ENCODE data around the gene CHRNA4.

Gene CHRNA4

GRCh38 chr20:63401384-63402110, 40.4 kb upstream of the CHRNA4 start:
- no peak overlapping the region for H3K4me3 ChIP-seq (IDR thresholded peaks at IDR 0.05; ENCODE audit: insufficient read depth, low read depth, low read length)
- H3K4me1 ChIP-seq (ENCODE audit: low read depth, poor library complexity, severe bottlenecking) = no peaks in the 10 kb centered on the region
- H3K27me3 ChIP-seq (ENCODE audit: insufficient read depth, low read depth) = peaks cover 99% of the 10 kb centered on the region
- H3K9ac ChIP-seq = no peak overlapping the region
- no peak for TF ChIP-seq CTCF (conservative IDR thresholded peaks at IDR 0.05; ENCODE audit: low read depth, low read length)
- H3K4me2 ChIP-seq = no peak overlapping the region
- H2AFZ ChIP-seq (ENCODE audit: low read depth) = no peak overlapping the region
- H3K27ac ChIP-seq = no peak overlapping the region
- H3K79me2 ChIP-seq (ENCODE audit: insufficient read depth, low read depth) = no peaks in the 10 kb centered on the region
- no peaks in the 10 kb centered on the region for H4K20me1 ChIP-seq (ENCODE audit: insufficient read depth)
- H3K36me3 ChIP-seq (ENCODE audit: insufficient read depth) = no peaks in the 10 kb centered on the region

- peaks cover 99% of the 10 kb centered on the region for H3K27me3 ChIP-seq (ENCODE audit: insufficient read depth, low read depth)
- no peaks in the 10 kb centered on the region for H3K79me2 ChIP-seq (ENCODE audit: insufficient read depth, low read depth)
- no peak overlapping the region for H3K4me2 ChIP-seq
- no peak overlapping the region for H3K4me3 ChIP-seq (IDR thresholded peaks at IDR 0.05; ENCODE audit: insufficient read depth, low read depth, low read length)
- H3K36me3 ChIP-seq (ENCODE audit: insufficient read depth) = no peaks in the 10 kb centered on the region
- H2AFZ ChIP-seq (ENCODE audit: low read depth) = no peak overlapping the region
- H4K20me1 ChIP-seq (ENCODE audit: insufficient read depth) = no peaks in the 10 kb centered on the region
- no peaks in the 10 kb centered on the region for H3K4me1 ChIP-seq (ENCODE audit: low read depth, poor library complexity, severe bottlenecking)
- H3K9ac ChIP-seq = no peak overlapping the region
- no peak for TF ChIP-seq CTCF (conservative IDR thresholded peaks at IDR 0.05; ENCODE audit: low read depth, low read length)
- H3K27ac ChIP-seq = no peak overlapping the region
Measured at GRCh38 chr20:63400486-63401210, 39.5 kb upstream of the CHRNA4 start.

- peaks cover 98% of the 10 kb centered on the region for H3K27me3 ChIP-seq (ENCODE audit: insufficient read depth, low read depth)
- H3K4me1 ChIP-seq (ENCODE audit: low read depth, poor library complexity, severe bottlenecking) = no peaks in the 10 kb centered on the region
- H4K20me1 ChIP-seq (ENCODE audit: insufficient read depth) = no peaks in the 10 kb centered on the region
- H3K79me2 ChIP-seq (ENCODE audit: insufficient read depth, low read depth) = no peaks in the 10 kb centered on the region
- no peaks in the 10 kb centered on the region for H3K36me3 ChIP-seq (ENCODE audit: insufficient read depth)
- no peak overlapping the region for H3K4me2 ChIP-seq
- no peak overlapping the region for H3K9ac ChIP-seq
- no peak for TF ChIP-seq CTCF (conservative IDR thresholded peaks at IDR 0.05; ENCODE audit: low read depth, low read length)
- H3K4me3 ChIP-seq (IDR thresholded peaks at IDR 0.05; ENCODE audit: insufficient read depth, low read depth, low read length) = no peak overlapping the region
- no peak overlapping the region for H3K27ac ChIP-seq
- H2AFZ ChIP-seq (ENCODE audit: low read depth) = no peak overlapping the region
Measured at GRCh38 chr20:63399596-63400375, 38.6 kb upstream of the CHRNA4 start.

GRCh38 chr20:63398744-63399514, 37.8 kb upstream of the CHRNA4 start:
- no peak overlapping the region for H3K4me2 ChIP-seq
- no peaks in the 10 kb centered on the region for H3K36me3 ChIP-seq (ENCODE audit: insufficient read depth)
- peaks cover 98% of the 10 kb centered on the region for H3K27me3 ChIP-seq (ENCODE audit: insufficient read depth, low read depth)
- H3K79me2 ChIP-seq (ENCODE audit: insufficient read depth, low read depth) = no peaks in the 10 kb centered on the region
- H3K27ac ChIP-seq = no peak overlapping the region
- H4K20me1 ChIP-seq (ENCODE audit: insufficient read depth) = no peaks in the 10 kb centered on the region
- H3K4me1 ChIP-seq (ENCODE audit: low read depth, poor library complexity, severe bottlenecking) = no peaks in the 10 kb centered on the region
- no peak overlapping the region for H3K9ac ChIP-seq
- H3K4me3 ChIP-seq (IDR thresholded peaks at IDR 0.05; ENCODE audit: insufficient read depth, low read depth, low read length) = no peak overlapping the region
- no peak overlapping the region for H2AFZ ChIP-seq (ENCODE audit: low read depth)
- TF ChIP-seq CTCF (conservative IDR thresholded peaks at IDR 0.05; ENCODE audit: low read depth, low read length) = no peak
